Natural killer cell (primary cell): ENCODE results near the gene PPP2CA. TPM values are rescaled to one million over a fixed set of nuclear protein-coding genes. Genes with fewer than 3 reads are reported as not detected.
"Not testable (repeated sequence)": the region's sequence is repeated elsewhere in the genome, so short reads cannot be mapped to it uniquely, and the experiment has no call there.

Experiments
- ATAC-seq, 3 donors: fragments of 150-1000 bp in 2 of 3; fragments of 200-7000 bp in 1 of 3; cut with Tn5 transposase; 1 replicate in 1 of 3; 2 replicates in 2 of 3; pipeline ENCODE4 v1.10.0; 2021; ENCODE audit warnings: mild to moderate bottlenecking in 2 of 3, moderate library complexity in 2 of 3
- DNase-seq, 2 donors: peaks; one replicate each; pipeline versions ENCODE4 v3.0.0 to v3.0.0-alpha.2; 2013 to 2021; ENCODE audit warnings: mixed read lengths in 1 of 2
- H3K27ac ChIP-seq: one replicate; pipeline ENCODE4 v1.5.1; 2013; ENCODE audit warnings: mild to moderate bottlenecking, low read length
- H3K27me3 ChIP-seq: one replicate; pipeline ENCODE4 v1.6.1; 2013; ENCODE audit warnings: low read length; ENCODE audit not compliant: control insufficient read depth, insufficient read depth
- H3K36me3 ChIP-seq: one replicate; pipeline ENCODE4 v1.6.1; 2013; ENCODE audit warnings: low read length; ENCODE audit not compliant: control insufficient read depth, insufficient read depth
- H3K4me1 ChIP-seq: one replicate; pipeline ENCODE4 v1.6.1; 2013; ENCODE audit warnings: low read length; ENCODE audit not compliant: control insufficient read depth, insufficient read depth
- H3K4me3 ChIP-seq: one replicate; pipeline ENCODE4 v1.5.1; 2013; ENCODE audit warnings: low read length
- H3K9me3 ChIP-seq: one replicate; pipeline ENCODE4 v1.6.1; 2013; ENCODE audit warnings: low read length; ENCODE audit not compliant: control insufficient read depth, insufficient read depth
- H3K27ac Mint-ChIP-seq, 2 donors: one replicate each; pipeline ENCODE4 v1.8.0; 2022; ENCODE audit warnings: mild to moderate bottlenecking in 2 of 2, mixed read lengths in 2 of 2, moderate library complexity in 1 of 2
- H3K27me3 Mint-ChIP-seq, 2 donors: one replicate each; pipeline ENCODE4 v1.8.0; 2022; ENCODE audit warnings: low read depth in 2 of 2, mixed read lengths in 2 of 2
- H3K36me3 Mint-ChIP-seq: one replicate; pipeline ENCODE4 v1.8.0; 2022; ENCODE audit warnings: mixed read lengths
- H3K4me1 Mint-ChIP-seq, 2 donors: one replicate each; pipeline ENCODE4 v1.8.0; 2022; ENCODE audit warnings: mixed read lengths in 2 of 2
- H3K4me3 Mint-ChIP-seq: one replicate; pipeline ENCODE4 v1.8.0; 2022; ENCODE audit warnings: mild to moderate bottlenecking, moderate library complexity, mixed read lengths
- H3K9me3 Mint-ChIP-seq, 2 donors: one replicate each; pipeline ENCODE4 v1.8.0; 2022; ENCODE audit warnings: mixed read lengths in 2 of 2
- CTCF ChIP-seq: fragments of 200-600 bp; IDR thresholded peaks from one replicate; pipeline ENCODE4 v1.8.0; 2022; ENCODE audit warnings: antibody characterized with exemption
- WGBS: methylation state at CpG from one replicate; pipeline ENCODE4 v1.1.7; 2013; ENCODE audit warnings: missing lambda C conversion rate; ENCODE audit not compliant: insufficient coverage; 5-methylcytosine and 5-hydroxymethylcytosine counted together
- intact Hi-C: fragments of 100-400 bp; cut with micrococcal nuclease; formaldehyde crosslinking; loops from one replicate; pipeline ENCODE4 v1.14.2; 2022
- total RNA-seq, 4 donors: library from RNA; stranded (reverse); fragments of 120-200 nt in 1 of 4; gene quantifications; one replicate each; pipeline versions ENCODE4 v1.2.3 to v1.2.4, GENCODE V29; 2013 to 2022

PPP2CA gene
- total RNA-seq, 3 donors from 2014 or later (not counting 1 experiment from before 2014, with no cell fraction given): 188 to 205 (median 191) TPM

DNA sequence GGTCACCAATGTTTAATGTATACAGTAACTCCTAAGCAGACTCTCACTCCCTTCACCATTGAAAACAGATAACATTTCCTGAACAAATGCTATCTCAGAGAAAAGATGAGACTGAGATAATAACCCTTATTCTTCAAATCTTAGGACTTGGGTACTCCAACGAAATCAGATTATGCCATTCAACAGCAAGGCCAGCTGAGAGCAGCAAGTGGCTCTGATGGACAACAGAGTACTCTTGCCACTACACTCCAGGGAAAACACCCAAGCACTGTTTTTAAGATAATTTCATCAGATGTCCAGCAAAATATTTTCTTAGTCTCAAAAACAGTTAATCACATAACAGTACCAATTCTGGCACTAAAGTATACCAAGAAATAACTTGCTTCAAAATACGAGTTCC is 10.1 kb downstream of the PPP2CA start:
- no peak for TF ChIP-seq CTCF
- no peak for ATAC-seq
- no peak for DNase-seq
- Histone ChIP-seq H3K4me3 (no peak overlapping the region), H3K9me3 (no peaks in the 10 kb centered on the region), H3K4me1 (peaks cover 42% of the 10 kb centered on the region), H3K27ac (no peak overlapping the region), H3K36me3 (peaks cover 5% of the 10 kb centered on the region), H3K27me3 (no peaks in the 10 kb centered on the region)
- 91% methylated on average over 2 of the region's 2 CpGs for WGBS
- H3K4me3 Mint-ChIP-seq: no peak overlapping the region
- no peaks in the 10 kb centered on the region for H3K36me3 Mint-ChIP-seq
- intact Hi-C loops: no loop called here
- peaks cover 69 to 80% of the 10 kb centered on the region in 2 donors for H3K4me1 Mint-ChIP-seq
- no peaks in the 10 kb centered on the region for H3K9me3 Mint-ChIP-seq
- H3K27ac Mint-ChIP-seq: peak overlapping the region in 1 of 2 donors; percentile 37
- H3K27me3 Mint-ChIP-seq: no peaks in the 10 kb centered on the region

- H3K36me3 Mint-ChIP-seq, ATAC-seq, H3K9me3 Mint-ChIP-seq, H3K27me3 ChIP-seq, DNase-seq, H3K27me3 Mint-ChIP-seq, H3K27ac ChIP-seq, H3K4me3 ChIP-seq, intact Hi-C loops, H3K36me3 ChIP-seq, H3K4me3 Mint-ChIP-seq, H3K9me3 ChIP-seq: not testable (repeated sequence)
- H3K4me1 ChIP-seq: peaks cover 40% of the 10 kb centered on the region
- peak overlapping the region in 1 of 2 donors; percentile 41 for H3K27ac Mint-ChIP-seq
- 94% methylated on average over 14 of the region's 14 CpGs for WGBS
- peaks cover 68 to 70% of the 10 kb centered on the region in 2 donors for H3K4me1 Mint-ChIP-seq
These were observed 14.4 kb downstream of the PPP2CA start for GRCh38 chr5:134211263-134212031.

GRCh38 chr5:134209477-134210245 is 16.2 kb downstream of the PPP2CA start:
- ATAC-seq: no peak
- no peak for TF ChIP-seq CTCF
- H3K4me3 Mint-ChIP-seq: no peak overlapping the region
- H3K9me3 Mint-ChIP-seq: no peaks in the 10 kb centered on the region
- H3K27me3 Mint-ChIP-seq: no peaks in the 10 kb centered on the region
- H3K27ac Mint-ChIP-seq: peak overlapping the region; percentile 46 to 48
- no peak overlapping the region for H3K4me3 ChIP-seq
- 86% methylated on average over 14 of the region's 14 CpGs for WGBS
- H3K36me3 Mint-ChIP-seq: no peaks in the 10 kb centered on the region
- H3K27ac ChIP-seq: no peak overlapping the region
- intact Hi-C loops: no loop called here
- peaks cover 25% of the 10 kb centered on the region for H3K4me1 ChIP-seq
- peaks cover 65 to 68% of the 10 kb centered on the region in 2 donors for H3K4me1 Mint-ChIP-seq
- H3K9me3 ChIP-seq: no peaks in the 10 kb centered on the region
- H3K36me3 ChIP-seq: peaks cover 6% of the 10 kb centered on the region
- H3K27me3 ChIP-seq: no peaks in the 10 kb centered on the region
- no peak for DNase-seq

DNA sequence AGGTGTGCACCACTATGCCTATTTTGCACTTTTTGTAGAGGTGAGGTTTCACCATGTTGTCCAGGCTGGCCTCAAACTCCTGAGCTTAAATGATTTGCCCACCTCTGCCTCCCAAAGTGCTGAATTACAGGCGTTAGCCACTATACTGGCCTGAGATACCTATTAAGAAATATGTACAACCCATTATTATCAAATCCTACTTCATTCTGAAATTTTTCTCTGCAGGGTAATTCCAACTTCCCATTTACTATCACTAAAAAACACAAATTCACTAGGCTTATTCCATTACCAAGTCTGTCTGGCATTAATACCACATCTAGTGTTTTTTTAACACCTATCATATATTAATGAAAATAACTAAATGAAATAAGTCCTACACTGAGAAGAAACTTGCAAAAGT is 18.2 kb downstream of the PPP2CA start:
- Mint-ChIP-seq H3K4me1 (peaks cover 59 to 65% of the 10 kb centered on the region in 2 donors), H3K36me3 (peaks cover 7% of the 10 kb centered on the region)
- intact Hi-C loops: no loop called here

More for the DNA sequence above, 18.2 kb downstream of the PPP2CA start:
- DNase-seq (no peak), ATAC-seq (no peak)
- H3K27ac ChIP-seq: no peak overlapping the region
- peaks cover 18% of the 10 kb centered on the region for H3K4me1 ChIP-seq
- H3K9me3 ChIP-seq: no peaks in the 10 kb centered on the region
- no peaks in the 10 kb centered on the region for H3K27me3 ChIP-seq
- no peak overlapping the region for H3K4me3 ChIP-seq
- Mint-ChIP-seq H3K4me3 (no peak overlapping the region), H3K27ac (no peak overlapping the region), H3K27me3 (no peaks in the 10 kb centered on the region), H3K9me3 (no peaks in the 10 kb centered on the region)
- 87% methylated on average over 1 of the region's 1 CpG for WGBS
- TF ChIP-seq CTCF: no peak
- peaks cover 14% of the 10 kb centered on the region for H3K36me3 ChIP-seq
